Keratinocyte (primary cell): ENCODE results near the gene KCNMA1. TPM values are rescaled to one million over a fixed set of nuclear protein-coding genes. Genes with fewer than 3 reads are reported as not detected.

Experiments
- DNase-seq: peaks from one replicate; pipeline ENCODE4 v3.0.0-alpha.2; 2011; ENCODE audit warnings: low read depth, missing footprints, low spot score
- FAIRE-seq: peaks from 2 replicates; lab custom pipeline; 2011; peaks lifted over from hg19 to GRCh38; lab: Jason Lieb, UNC
- H2AFZ ChIP-seq: 2 replicates; pipeline ENCODE4 v1.6.0; 2012; ENCODE audit warnings: low read length, control low read depth, inconsistent platforms; ENCODE audit not compliant: control insufficient read depth
- H3K27ac ChIP-seq: 2 replicates; pipeline ENCODE4 v1.5.1; 2011; ENCODE audit warnings: low read length; ENCODE audit not compliant: control insufficient read depth, insufficient read depth
- H3K27me3 ChIP-seq: 3 replicates; pipeline ENCODE4 v1.6.0; 2011; ENCODE audit warnings: low read length; ENCODE audit not compliant: control insufficient read depth, insufficient read depth; ENCODE audit errors: extremely low read depth
- H3K36me3 ChIP-seq, 2 experiments: 2 replicates in 1 of 2; 3 replicates in 1 of 2; pipeline ENCODE4 v1.5.1; 2011; ENCODE audit warnings: low read length in 2 of 2, mild to moderate bottlenecking in 1 of 2; ENCODE audit not compliant: control insufficient read depth in 2 of 2, insufficient read depth in 2 of 2; ENCODE audit errors: extremely low read depth in 1 of 2
- H3K4me1 ChIP-seq: 3 replicates; pipeline ENCODE4 v1.5.1; 2011; ENCODE audit warnings: low read length; ENCODE audit not compliant: control insufficient read depth, insufficient read depth; ENCODE audit errors: extremely low read depth
- H3K4me2 ChIP-seq: 3 replicates; pipeline ENCODE4 v1.6.0; 2011; ENCODE audit warnings: low read depth, low read length; ENCODE audit not compliant: control insufficient read depth, insufficient read depth; ENCODE audit errors: extremely low read depth
- H3K4me3 ChIP-seq, 3 experiments: fragments of 200-600 bp in 1 of 3; sonication (generic) in 1 of 3; 2 replicates in 2 of 3; 3 replicates in 1 of 3; pipeline ENCODE4 v1.5.1; 2011 to 2016; ENCODE audit warnings: low read length in 3 of 3, mild to moderate bottlenecking in 3 of 3, control low read depth in 2 of 3, inconsistent platforms in 1 of 3, low read depth in 1 of 3, mixed read lengths in 1 of 3, mixed run types in 1 of 3, moderate library complexity in 1 of 3; ENCODE audit not compliant: control insufficient read depth in 2 of 3, insufficient read depth in 2 of 3; ENCODE audit errors: extremely low read depth in 1 of 3
- H3K79me2 ChIP-seq: 2 replicates; pipeline ENCODE4 v1.6.0; 2012; ENCODE audit warnings: low read length; ENCODE audit not compliant: control insufficient read depth, insufficient read depth
- H3K9ac ChIP-seq: 3 replicates; pipeline ENCODE4 v1.6.0; 2011; ENCODE audit warnings: low read length; ENCODE audit not compliant: control insufficient read depth, insufficient read depth; ENCODE audit errors: extremely low read depth
- H3K9me1 ChIP-seq: 3 replicates; pipeline ENCODE4 v1.6.0; 2011; ENCODE audit warnings: low read length; ENCODE audit not compliant: control insufficient read depth, insufficient read depth; ENCODE audit errors: extremely low read depth
- H3K9me3 ChIP-seq: 2 replicates; pipeline ENCODE4 v1.5.1; 2012; ENCODE audit warnings: low read depth, low read length; ENCODE audit not compliant: control insufficient read depth
- H4K20me1 ChIP-seq: 3 replicates; pipeline ENCODE4 v1.6.0; 2011; ENCODE audit warnings: low read length; ENCODE audit not compliant: control insufficient read depth, insufficient read depth; ENCODE audit errors: extremely low read depth
- CTCF ChIP-seq, 3 experiments: IDR thresholded peaks in 1 of 3; conservative IDR thresholded peaks in 1 of 3; optimal IDR thresholded peaks in 1 of 3; 2 replicates in 2 of 3; 3 replicates in 1 of 3; pipeline versions ENCODE3 to v1.5.1; 2011; ENCODE audit warnings: low read length in 3 of 3, mild to moderate bottlenecking in 3 of 3, moderate library complexity in 2 of 3, control low read depth in 1 of 3, inconsistent platforms in 1 of 3; ENCODE audit not compliant: insufficient read depth in 2 of 3; ENCODE audit errors: extremely low read depth in 1 of 3
- EZH2 ChIP-seq: IDR thresholded peaks from one replicate; pipeline ENCODE4 v1.6.1; 2012; ENCODE audit warnings: inconsistent platforms, mild to moderate bottlenecking, low read length, moderate library complexity
- dilution Hi-C: fragments of 300-500 bp; cut with MboI; formaldehyde crosslinking; loops from one replicate; pipeline ENCODE4 v1.7.0; 2020; ENCODE audit warnings: low sequenced_read_pairs; ENCODE audit not compliant: extremely low pct_ligation_motif_present
- polyA plus RNA-seq, 5 experiments: library from polyadenylated mRNA; depleted of rRNA in 3 of 5; stranded (reverse) in 3 of 5; stranded (forward) in 1 of 5; unstranded in 1 of 5; fragments of >200 nt; gene quantifications; 1 replicate in 1 of 5; 2 replicates in 3 of 5; 3 replicates in 1 of 5; pipeline versions ENCODE4 v1.2.1 to v1.2.3, GENCODE V29; 2011 to 2012; ENCODE audit warnings: missing spikeins in 2 of 5, low read depth in 1 of 5, low replicate concordance in 1 of 5

KCNMA1 gene
- polyA plus RNA-seq, 1 donor (not counting 4 experiments of a cell fraction or from before 2014, with no cell fraction given) = 6.3 TPM

- H3K79me2 ChIP-seq = no peaks in the 10 kb centered on the region
- DNase-seq = no peak
- H3K27ac ChIP-seq = no peak overlapping the region
- H3K9ac ChIP-seq = no peak overlapping the region
- H3K9me1 ChIP-seq = peaks cover 2% of the 10 kb centered on the region
- no peak overlapping the region for H2AFZ ChIP-seq
- H3K27me3 ChIP-seq = no peaks in the 10 kb centered on the region
- TF ChIP-seq CTCF (optimal IDR thresholded peaks at IDR 0.05 in 1 of 3, IDR thresholded peaks at IDR 0.05 in 1 of 3, conservative IDR thresholded peaks at IDR 0.05 in 1 of 3; ENCODE audit: extremely low read depth in 1 of 3, insufficient read depth in 2 of 3, low read length in 3 of 3) = no peak
- no peak for TF ChIP-seq EZH2
- no peaks in the 10 kb centered on the region for H3K36me3 ChIP-seq
- no peaks in the 10 kb centered on the region for H4K20me1 ChIP-seq
- H3K4me2 ChIP-seq = no peak overlapping the region
- H3K4me1 ChIP-seq = no peaks in the 10 kb centered on the region
- H3K9me3 ChIP-seq = no peaks in the 10 kb centered on the region
- no peak overlapping the region for H3K4me3 ChIP-seq
- FAIRE-seq = no peak
- dilution Hi-C loops = no loop called here
Observed at GRCh38 chr10:77071956-77072355, 565.7 kb downstream of the KCNMA1 start.

- FAIRE-seq = no peak
- Histone ChIP-seq H3K27ac (no peak overlapping the region), H3K9ac (no peak overlapping the region)
Observed at GRCh38 chr10:77071001-77071511, 566.6 kb downstream of the KCNMA1 start.

More at GRCh38 chr10:77071001-77071511, 566.6 kb downstream of the KCNMA1 start:
- Histone ChIP-seq H4K20me1 (no peaks in the 10 kb centered on the region), H3K27me3 (no peaks in the 10 kb centered on the region), H3K4me3 (no peak overlapping the region), H3K9me3 (no peaks in the 10 kb centered on the region), H3K79me2 (no peaks in the 10 kb centered on the region), H3K36me3 (no peaks in the 10 kb centered on the region), H3K9me1 (peaks cover 2% of the 10 kb centered on the region), H3K4me1 (no peaks in the 10 kb centered on the region), H2AFZ (no peak overlapping the region), H3K4me2 (no peak overlapping the region)
- TF ChIP-seq CTCF (optimal IDR thresholded peaks at IDR 0.05 in 1 of 3, IDR thresholded peaks at IDR 0.05 in 1 of 3, conservative IDR thresholded peaks at IDR 0.05 in 1 of 3; ENCODE audit: extremely low read depth in 1 of 3, insufficient read depth in 2 of 3, low read length in 3 of 3) (no peak), EZH2 (no peak)
- DNase-seq = no peak
- dilution Hi-C loops = no loop called here
